NCI-H1930 (cell line): ENCODE measurements around the gene KCNIP4.

Experiments
- DNase-seq, 2 experiments: peaks; one replicate each; lab custom pipeline; 2025; lab: John Stamatoyannopoulos, UW

KCNIP4 gene

GRCh38 chr4:21457086-21457840, 491.3 kb downstream of the KCNIP4 start:
- DNase-seq: no peak

- DNase-seq: no peak
Measured at GRCh38 chr4:21454831-21455230, 493.7 kb downstream of the KCNIP4 start.

- no peak for DNase-seq
Measured at GRCh38 chr4:21454201-21454600, 494.4 kb downstream of the KCNIP4 start.

GRCh38 chr4:21452931-21453330, 495.6 kb downstream of the KCNIP4 start:
- DNase-seq: no peak

GRCh38 chr4:21451032-21451431, 497.5 kb downstream of the KCNIP4 start:
- no peak for DNase-seq

- no peak for DNase-seq
Measured at GRCh38 chr4:21450331-21450730, 498.2 kb downstream of the KCNIP4 start.

GRCh38 chr4:21447301-21448054, 501.1 kb downstream of the KCNIP4 start:
- DNase-seq: no peak

GRCh38 chr4:21420166-21420565, 528.4 kb downstream of the KCNIP4 start:
- no peak for DNase-seq

- no peak for DNase-seq
Measured at GRCh38 chr4:21415728-21416127, 532.8 kb downstream of the KCNIP4 start.

GRCh38 chr4:21413807-21414370, 534.7 kb downstream of the KCNIP4 start:
- no peak for DNase-seq

- no peak for DNase-seq
Measured at GRCh38 chr4:21411086-21411485, 537.5 kb downstream of the KCNIP4 start.

- DNase-seq: no peak
Measured at GRCh38 chr4:21410372-21410771, 538.2 kb downstream of the KCNIP4 start.

- DNase-seq: peak; percentile 19 to 50
Measured at GRCh38 chr4:21387683-21388082, 560.9 kb downstream of the KCNIP4 start.

- no peak for DNase-seq
Measured at GRCh38 chr4:21386166-21386780, 562.3 kb downstream of the KCNIP4 start.

GRCh38 chr4:21385706-21386105, 562.9 kb downstream of the KCNIP4 start:
- no peak for DNase-seq

GRCh38 chr4:21384609-21385008, 564.0 kb downstream of the KCNIP4 start:
- DNase-seq: peak; percentile 14 to 44

- no peak for DNase-seq
Measured at GRCh38 chr4:21380861-21381260, 567.7 kb downstream of the KCNIP4 start.

GRCh38 chr4:21377046-21377445, 571.5 kb downstream of the KCNIP4 start:
- DNase-seq: no peak

GRCh38 chr4:21376176-21376575, 572.4 kb downstream of the KCNIP4 start:
- DNase-seq: no peak

- no peak for DNase-seq
Measured at GRCh38 chr4:21374641-21375368, 573.8 kb downstream of the KCNIP4 start.

- no peak for DNase-seq
Measured at GRCh38 chr4:21367567-21367966, 581.0 kb downstream of the KCNIP4 start.

- DNase-seq: no peak
Measured at GRCh38 chr4:21366840-21367239, 581.7 kb downstream of the KCNIP4 start.
